Inferior parietal cortex (tissue), 1 donor: ENCODE results near the gene HDAC8.
"Not testable (repeated sequence)": the region's sequence is repeated elsewhere in the genome, so short reads cannot be mapped to it uniquely, and the experiment has no call there.

Experiments
- DNase-seq: peaks from one replicate; pipeline ENCODE4 v3.0.0-alpha.2; 2016; ENCODE audit errors: extremely low spot score

Gene HDAC8

DNA sequence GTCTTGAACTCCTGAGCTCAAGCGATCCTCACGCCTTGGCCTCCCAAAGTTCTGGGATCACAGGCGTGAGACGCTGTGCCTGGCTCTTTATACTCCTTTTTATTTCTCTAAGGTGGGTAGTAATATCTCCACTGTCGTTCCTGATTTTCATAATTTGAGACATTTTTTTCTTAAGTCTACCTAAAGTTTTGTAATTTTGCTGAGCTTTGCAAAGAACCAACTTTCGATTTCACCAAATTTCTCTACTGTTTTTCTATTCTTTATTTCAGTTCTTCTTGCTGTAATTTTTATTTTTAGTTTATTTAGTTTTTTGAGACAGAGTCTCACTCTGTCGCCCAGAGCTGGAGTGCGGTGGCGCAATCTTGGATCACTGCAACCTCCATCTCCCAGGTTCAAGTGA is 196.5 kb downstream of the HDAC8 start:
- DNase-seq, result no peak

DNA sequence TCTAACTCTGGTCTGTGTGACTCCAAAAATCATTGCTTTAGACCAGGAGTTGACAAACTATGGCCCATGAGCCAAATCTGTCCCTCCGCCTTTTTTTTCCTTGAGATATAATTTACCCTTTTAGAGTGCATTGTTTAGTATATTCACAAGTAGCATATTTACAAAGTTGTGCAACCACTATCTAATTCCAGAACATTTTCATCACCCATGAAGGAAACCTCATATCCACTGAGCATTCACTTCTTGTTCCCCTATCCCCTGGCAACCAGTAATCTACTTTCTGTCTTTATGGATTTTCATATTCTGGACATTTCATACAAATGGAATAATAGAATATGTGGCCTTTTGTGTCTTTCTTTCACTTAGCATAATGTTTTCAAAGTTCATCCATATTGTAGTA is 199.5 kb downstream of the HDAC8 start:
- no peak for DNase-seq

DNA sequence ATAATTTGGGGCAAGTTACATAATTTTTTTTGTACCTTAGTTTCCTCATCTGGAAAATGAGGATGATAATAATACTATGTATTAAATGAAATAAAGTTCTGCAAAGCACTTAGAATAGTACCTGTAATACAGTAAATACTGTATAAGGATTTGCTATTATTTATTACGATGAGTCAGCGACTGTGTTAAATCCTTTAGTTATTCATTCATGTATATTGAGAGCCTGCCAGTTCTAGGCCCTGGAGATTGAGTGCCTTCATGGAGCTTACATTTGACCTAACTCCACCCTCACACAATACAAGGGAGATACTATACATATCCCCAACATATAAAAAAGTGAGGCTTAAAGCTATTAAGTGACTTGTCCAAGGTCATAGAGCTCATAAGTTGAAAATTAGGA is 199.9 kb downstream of the HDAC8 start:
- DNase-seq, result no peak

DNA sequence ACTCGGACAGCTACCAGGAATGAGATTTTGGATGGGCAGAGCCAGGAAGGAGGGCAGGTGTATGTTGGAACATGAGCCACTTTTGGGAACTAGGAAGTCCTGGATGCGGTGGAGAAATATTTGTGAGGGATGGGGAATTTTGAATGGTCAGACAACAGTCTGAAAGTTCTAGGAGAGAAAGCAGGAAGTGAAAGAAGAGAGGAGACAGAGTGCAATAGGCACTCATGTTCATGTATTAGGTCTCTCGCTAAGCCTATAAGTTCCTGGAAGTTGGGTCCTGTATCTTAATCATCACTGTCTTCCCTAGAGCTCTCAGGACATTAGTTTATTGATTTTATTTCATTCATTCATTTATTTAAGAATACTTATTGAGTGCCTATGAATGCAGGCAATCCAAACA is 201.2 kb downstream of the HDAC8 start:
- no peak for DNase-seq

DNA sequence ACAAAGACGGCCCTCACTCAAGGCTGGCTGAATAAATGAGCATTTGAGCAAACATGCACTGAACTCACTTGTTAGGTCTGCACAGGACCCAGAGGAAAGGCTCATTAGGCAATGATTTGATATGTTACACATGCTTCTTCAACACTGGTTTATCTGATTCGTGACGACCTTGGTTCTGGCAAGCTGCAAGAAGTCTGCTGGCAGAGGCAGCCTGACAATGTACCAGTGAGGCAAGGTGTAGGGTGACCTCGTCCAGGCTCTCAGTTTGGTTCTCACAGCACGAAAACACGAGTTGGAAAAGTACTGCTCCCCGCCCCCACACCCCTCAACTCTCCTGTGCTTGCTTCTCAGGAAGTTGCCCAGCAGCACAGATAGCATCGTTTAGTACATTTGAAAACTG is 203.8 kb downstream of the HDAC8 start:
- no peak for DNase-seq

DNA sequence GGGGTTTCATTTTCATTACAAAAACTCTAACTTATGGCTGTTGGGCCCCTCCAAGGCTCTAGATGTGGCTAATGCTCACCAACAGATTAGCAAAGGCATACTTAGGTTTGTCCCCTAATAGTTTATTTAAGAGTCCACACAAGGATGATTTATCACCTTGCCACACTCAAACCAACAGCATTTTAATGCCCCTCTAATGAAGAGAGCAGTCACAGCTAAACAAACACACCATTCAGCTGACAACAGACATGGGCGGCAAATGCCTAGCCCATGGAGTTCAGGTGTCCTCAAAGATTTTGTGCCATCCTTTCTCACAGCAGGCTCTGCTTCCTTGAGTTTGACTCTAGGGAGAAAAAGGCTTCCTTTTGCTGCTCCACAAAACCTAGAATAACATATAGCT is 205.1 kb downstream of the HDAC8 start:
- no peak for DNase-seq

DNA sequence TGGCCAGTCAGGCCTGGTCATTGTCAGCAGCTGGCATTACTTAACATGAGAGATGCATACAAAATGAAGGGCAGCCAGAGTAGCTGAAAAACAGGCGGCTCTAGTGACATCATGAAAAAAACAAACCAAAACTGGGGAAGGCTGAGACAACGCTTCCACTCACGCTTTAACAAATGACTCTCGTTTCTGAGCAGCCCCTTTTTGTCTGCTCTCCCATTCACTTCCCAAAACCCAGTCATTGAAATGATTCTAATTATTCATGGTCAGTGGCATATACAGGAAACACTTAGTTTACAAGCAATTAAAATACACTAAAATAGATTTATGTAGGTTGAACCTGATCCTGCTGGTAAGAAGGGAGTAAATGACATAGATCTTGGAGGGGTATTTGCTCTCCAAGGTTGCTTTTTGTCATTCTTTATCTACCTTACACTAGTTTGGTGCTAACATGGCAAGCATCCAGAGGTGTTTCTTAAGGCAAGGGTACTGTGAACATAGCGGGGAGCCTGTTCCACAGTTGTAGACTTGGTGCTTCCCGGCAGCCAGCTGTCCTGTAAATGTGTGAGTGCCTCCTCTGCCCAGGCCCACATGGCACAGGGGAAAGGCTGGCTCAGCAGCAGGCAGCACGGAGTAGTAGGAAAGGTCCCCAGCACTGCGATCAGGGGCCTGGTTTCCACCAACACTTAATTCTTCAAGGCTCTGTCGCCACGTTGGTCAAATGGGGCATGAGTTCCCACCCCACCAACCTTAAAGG is 205.8 kb downstream of the HDAC8 start:
- peak; percentile 1 for DNase-seq

DNA sequence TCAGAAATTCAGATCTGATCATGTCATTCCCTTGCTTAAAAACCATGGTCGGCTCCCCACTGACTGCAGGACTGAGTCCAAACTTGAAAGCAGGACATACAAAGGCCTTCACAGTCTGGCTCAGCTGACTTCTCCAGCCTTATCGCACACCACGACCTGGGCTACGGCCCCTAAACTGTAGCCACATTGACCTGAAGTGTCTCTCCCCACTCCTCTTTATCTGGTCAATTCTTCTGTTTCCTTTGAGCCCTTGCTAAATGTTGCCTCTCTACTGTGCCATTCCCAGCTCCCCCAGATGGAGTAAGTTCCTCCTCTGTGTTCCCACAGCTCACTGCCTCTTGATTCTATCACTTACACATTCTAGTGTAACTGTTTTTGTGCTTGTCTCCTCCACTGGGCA is 206.5 kb downstream of the HDAC8 start:
- DNase-seq, result peak; percentile 3

DNA sequence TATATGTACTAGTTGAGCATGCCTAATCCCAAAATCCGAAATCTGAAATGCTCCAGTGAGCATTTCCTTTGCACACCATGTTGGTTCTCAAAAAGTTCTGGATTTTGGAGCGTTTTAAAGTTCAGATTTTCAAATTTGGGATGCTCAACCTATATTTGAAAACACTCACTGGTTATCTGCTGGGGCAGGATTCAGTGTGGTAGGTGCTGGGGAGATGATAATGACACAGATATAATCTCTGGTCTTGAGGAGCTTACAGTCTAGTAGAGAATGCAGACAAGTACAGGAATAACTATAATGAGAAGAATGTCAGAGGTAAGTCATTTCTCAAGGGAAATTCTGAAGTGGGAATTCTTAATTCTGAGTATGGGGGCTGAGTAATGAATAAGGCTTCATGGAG is 207.5 kb downstream of the HDAC8 start:
- no peak for DNase-seq

DNA sequence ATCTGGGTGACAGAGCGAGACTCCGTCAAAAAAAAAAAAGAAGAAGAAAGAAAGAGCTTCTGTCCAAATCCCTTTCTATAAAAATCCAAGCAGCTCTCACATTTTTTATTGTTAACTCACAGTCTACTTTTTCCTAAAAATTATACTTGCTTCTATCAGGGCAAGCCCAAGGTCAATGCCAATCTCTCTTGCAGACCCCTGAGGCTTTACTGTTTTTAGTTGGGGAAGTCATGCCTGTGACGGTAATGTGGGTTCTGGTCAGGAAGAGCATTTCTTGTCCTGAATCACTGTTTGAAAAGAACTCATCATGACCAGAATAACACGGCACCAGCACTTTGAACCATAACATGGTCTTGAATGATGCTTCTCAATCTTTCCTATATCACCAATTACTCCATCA is 212.3 kb downstream of the HDAC8 start:
- DNase-seq, result no peak

DNA sequence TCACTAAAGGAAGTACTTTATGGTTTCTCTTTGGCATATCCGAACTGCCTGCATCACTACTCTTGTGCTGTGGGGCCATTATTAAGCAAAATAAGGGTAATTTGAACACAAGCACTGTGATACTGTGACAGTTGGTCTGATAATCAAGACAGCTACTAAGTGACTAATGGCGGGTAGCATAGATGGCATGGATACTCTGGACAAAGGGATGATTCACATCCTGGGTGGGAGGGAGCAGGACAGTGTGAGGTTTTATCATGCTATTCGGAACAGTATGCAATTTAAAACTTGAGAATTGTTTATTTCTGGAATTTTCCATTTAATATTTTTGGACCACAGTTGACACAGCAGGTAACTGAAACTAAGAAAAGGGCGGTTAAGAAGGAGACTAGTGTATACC is 214.3 kb downstream of the HDAC8 start:
- no peak for DNase-seq

DNA sequence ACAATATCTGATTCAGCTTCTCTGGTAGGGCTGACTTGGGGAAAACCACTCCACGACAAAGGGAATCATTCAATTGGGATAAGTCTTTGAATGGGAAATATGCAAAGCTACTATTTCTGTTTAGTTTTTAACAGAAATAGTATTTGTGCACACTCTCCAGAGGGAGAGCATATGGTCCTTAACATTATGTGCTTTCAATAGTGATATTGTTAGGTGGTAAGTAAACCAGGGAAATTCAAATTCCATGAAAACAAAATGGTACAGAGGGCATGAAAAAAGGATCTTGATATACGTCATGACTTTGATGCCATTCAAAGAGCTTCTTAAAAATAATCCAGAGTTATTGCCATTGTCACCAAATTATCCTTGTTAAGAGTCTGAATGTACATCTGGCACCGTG is 219.9 kb downstream of the HDAC8 start:
- peak; percentile 4 for DNase-seq

DNA sequence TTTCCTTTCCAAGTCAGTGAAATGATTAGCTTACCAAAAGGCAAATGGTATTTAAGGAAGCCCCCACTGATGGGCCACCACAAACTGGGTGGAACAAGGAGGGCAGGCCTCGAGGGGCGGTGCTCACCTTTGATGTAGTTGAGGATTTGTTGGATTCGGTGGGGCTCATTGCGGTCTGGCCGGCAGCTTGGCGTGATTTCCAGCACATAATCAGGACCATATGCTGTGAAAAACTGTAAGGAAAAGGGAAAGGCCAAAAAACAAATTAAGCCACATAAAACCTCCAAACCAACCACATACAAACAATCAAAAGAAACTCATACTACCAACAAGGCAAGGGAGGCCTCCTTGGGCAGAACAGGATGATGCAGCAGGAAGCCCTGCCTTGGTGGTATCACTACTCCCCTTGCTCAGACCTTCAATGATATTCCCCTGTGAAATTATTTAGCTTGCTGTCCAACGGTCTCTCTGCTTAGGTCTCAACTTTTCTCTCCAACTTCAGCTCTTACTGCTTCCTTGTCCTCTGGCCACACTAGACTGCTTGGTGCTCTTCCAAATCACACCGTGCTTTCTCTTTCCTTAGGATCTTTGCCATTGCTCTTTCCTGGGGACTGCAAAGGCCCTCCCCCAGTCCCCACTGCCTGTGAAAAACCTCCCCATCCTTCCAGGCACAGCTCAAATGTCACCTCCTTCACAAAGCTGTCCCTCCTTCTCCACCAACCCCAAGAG is 220.9 kb downstream of the HDAC8 start:
- DNase-seq, result no peak

DNA sequence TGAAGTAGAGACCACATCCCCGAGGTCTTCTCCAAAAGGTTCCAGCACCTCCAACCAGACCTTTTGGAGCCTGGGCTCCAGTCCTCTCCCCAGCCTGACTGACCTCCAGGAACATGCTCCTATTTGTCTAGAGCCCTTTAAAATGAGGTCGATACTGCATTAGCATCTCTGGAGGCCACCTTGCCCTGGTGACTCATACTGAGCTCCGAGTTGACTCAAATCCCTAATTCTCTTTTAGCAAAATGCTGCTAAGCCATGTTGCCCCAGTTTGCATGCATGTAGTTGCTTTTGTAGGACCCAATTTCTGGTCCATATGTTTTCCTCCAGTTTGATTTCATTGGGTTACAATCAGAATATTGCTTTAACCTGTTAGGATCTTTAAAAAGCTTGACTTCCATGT is 223.5 kb downstream of the HDAC8 start:
- DNase-seq, result no peak

DNA sequence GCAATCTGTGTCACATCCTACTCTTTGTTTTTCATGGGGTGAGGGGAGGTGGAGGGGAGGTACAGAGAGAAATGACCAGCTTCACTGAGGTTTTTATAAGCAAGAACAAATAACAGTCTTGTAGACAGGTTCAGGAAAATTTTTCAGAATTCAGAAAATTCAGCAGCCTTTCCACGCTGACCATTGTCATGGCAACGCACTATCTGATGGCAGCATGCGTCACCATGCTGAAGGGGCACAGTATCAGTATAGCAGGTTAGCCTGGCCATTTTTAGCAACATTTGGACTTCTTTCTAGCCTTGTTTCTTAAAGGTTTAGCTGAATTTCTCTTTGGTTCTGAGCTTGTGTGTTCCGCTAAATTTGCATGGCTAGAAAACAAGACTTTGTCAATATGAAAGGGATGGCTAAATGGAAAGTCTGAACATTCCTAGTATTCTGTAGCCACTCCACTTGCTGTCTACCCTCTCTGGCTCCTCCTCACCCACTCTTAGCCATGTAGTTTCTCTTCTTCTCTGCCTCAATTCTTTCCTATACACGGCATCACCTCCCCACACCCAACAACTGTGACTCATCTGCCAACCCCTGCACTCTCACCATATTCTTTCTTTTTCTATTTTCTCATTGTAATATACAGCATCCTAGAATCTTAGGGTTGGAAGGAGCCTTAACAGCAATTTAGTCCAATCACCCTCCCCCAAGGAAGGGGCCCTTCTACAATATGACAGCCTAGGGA is 224.2 kb downstream of the HDAC8 start:
- no peak for DNase-seq

DNA sequence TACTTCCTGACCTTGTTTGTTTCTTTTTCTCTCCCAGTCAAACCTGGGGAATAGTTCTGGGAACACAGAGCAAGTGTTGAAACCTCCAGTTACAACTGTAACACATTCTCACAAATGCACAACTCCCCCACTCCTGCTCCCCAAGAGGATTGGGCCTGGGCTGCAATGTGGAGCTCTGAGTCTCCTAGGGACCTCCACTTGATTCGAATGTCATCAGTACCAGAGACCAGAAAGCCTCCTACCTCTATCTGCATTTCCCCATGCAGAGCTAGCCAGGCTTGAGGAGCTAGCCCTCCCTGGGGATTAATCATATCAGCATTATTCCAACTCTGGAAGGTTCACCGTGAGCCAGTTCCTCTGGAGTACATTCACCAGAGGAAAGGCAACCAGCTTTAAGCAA is 225.3 kb downstream of the HDAC8 start:
- DNase-seq, result no peak

DNA sequence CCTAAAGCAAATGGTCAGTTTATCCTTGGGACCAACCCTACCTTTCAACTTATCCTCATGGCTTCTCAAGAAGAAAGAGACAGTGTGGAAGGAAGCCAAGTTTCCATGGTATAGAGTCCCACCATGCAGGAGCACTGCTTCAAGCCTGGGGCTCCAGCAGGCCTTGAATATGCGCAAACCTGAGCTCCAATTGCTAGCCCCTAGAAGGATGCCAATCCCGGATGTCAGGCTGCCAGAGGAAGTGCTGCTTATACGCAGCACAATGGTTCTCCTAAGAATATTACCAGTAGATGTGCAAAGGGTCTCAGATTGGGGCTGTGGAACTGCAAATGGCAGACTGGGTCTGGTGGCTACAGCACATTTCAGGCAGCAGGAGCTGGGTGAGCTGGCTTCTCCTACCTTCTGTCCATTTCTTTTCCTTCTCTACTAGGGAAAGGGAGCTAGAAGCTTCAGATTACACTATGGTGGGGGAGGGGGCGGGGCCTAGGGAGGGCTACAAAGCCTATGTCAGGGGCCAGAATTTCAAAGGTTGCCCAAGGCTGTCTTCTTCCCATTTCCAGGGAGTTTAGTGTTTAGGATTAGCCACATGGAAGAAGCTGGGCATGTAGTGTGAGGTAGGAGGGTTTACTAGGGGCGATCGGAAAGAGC is 226.2 kb downstream of the HDAC8 start:
- no peak for DNase-seq

DNA sequence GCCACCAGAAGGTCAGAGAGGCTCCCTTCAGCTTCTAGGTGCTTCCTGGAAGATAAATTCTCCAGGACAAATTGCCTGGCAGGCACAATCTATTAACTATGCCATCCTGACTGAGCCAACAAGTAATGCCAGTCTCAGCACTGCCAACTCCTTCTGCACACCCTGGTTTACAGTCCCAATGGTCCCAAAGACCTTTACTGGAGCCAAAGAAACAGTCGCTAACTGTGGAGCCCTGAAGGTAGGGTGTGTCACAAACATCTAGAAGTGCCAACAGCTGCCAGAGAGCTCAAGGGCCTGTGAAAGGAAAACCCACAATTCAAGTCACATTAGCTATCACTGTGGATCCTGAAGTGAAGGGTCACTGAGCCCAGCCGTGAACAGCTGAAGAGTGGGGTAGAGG is 232.0 kb downstream of the HDAC8 start:
- DNase-seq, result no peak

DNA sequence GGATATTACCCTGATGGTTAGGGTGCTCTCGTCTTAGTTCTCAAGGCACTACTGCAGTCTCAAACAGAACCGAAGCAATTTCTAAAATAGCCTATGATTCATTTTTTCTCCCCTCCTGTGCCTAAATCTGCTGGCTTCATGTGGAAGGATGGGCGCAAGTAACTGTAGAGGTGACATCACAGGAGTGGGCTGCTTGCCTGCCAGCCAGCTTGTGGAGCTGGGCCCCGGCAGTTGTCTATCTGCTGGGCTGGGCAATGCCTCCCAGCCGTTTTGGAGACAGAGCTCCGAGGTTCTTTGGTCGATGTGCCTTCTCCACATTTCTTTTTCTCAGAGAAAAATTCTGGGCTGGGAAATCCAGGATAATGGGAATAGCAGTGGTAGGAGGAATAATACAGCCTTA is 232.6 kb downstream of the HDAC8 start:
- no peak for DNase-seq

DNA sequence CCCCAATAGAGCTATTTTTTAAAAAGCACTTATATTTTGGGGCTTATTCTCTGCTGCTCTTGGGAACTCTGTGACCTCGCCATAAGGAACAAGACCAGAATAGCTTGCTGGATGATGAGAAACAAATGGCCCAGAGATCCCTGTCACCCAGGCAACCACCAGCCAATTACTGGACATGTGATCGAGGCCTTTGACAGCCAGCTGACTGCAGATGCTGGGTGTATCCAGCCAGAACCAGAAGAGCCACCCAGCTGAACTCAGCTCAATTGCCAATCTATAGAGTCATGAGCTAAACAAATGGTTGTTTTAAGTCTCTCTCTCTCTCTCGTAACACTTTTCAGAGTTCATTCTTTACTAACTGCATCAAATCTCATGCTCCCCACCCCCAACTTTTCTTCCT is 242.5 kb downstream of the HDAC8 start:
- no peak for DNase-seq

DNA sequence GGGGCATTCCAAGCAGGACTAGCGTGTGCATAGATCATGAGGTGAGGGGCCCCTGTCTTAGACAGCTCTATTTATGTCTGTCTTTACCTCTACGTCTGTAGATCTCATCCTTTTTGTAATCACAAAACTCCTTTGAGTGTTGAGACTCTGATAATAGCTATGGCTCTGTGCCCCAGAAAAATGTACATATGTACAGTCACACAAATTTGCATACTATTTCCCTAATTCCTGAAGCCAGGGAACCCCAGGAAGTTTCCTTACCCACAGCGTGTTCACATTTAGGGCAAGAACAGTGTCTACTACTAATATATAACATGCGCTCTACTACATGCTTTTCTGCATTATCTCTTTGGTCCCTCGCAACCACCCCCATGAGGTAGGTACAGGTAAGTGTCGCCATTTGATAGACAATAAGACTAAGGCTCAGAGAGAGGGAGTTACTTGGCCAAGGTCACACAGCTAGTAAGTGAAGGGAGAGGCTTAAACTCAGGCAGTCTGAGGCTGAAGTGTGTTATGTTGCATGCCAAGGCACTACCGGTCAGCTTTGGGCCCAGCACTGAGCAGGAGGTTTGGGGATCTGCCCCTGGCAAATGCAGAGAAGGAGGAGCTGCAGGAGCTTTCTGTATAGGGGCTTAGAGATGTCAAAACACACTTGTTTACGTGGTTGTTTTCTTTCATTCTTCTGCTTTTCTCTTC is 245.9 kb downstream of the HDAC8 start:
- no peak for DNase-seq

DNA sequence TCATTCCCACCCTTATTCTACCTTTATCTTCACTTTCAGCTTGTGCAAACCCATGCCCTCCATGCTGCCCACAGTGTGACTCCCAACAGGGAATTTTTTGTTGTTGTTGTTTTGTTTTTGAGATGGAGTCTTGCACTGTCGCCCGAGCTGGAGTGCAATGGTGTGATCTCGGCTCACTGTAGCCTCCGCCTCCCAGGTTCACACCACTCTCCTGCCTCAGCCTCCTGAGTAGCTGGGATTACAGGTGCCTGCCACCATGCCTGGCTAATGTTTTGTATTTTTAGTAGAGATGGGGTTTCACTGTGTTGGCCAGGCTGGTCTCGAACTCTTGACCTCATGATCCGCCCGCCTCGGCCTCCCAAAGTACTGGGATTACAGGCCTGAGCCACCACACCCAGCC is 253.0 kb downstream of the HDAC8 start:
- not testable (repeated sequence) for DNase-seq
